Measurements from ENCODE around the gene CRYBA1.
A peak's percentile ranks its signal among the peaks of the same experiment; 100 is the strongest.

The CRYBA1 gene

GRCh38 chr17:29235904-29236303 lies 10.8 kb upstream of the CRYBA1 start:
- H3K27ac ChIP-seq, result no peak overlapping the region
- DNase-seq (ENCODE audit: low read depth, low spot score), result no peak

DNA sequence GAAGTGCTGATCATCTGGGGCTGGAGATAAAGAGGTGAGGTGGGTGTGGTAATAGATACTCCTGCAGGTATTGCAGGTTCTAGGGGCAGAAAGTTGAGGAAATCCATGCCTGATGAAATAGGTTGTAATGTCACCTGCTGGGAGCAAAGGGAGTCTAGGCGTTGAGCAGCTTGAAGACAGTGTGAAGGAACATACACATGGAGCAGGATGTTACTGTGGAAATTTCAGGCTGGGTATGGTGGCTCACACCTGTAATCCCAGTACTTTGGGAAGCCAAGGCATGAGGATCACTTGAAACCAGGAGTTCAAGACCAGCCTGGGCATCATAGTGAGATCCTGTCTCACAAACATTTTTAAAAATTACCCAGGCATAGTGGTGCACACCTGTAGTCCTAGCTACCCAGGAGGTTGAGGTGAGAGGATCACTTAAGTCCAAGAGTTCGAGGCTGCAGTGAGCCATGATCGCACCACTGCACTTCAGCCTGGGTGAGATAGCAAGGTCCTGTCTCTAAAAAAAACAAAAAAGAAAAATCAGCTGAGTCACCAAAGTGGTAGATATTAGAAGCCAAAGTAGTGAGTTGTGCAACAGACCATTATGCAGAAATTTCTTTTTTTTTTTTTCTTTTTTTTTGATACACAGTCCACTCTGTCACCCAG lies 9.1 kb upstream of the CRYBA1 start:
- DNase-seq (ENCODE audit: low read depth, low spot score), result no peak
- H3K27ac ChIP-seq, result peak overlapping the region; percentile 56

DNA sequence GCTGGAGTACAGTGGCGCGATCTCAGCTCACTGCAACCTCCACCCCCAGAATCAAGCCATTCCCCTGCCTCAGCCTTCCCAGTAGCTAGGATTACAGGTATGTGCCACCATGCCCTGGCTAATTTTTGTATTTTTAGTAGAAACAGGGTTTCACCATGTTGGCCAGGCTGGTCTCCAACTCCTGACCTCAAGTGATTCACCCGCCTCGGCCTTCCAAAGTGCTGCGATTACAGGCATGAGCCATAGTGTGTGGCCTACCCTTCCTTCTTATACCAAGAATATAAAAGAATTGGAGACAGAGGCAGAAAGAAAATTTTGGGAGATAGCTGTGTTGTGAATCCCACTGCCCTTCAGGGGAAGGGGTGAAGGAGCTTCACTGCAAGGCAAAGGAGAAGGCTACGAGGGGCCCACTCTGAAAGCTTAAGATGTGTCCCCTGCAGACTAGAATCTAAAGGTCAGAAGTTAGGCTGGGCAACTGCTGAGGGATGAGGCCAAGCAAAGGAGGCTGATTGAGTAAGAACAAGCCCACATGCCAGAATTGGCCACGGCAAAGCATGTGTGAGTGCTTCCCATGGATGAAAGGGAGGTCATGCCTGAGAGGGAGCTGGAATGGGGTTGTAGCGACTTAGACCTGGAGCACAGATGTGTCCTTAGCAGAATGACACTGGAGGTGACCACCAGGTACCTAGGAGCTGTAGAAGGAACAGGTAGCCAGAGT lies 8.4 kb upstream of the CRYBA1 start:
- no peak for DNase-seq (ENCODE audit: low read depth, low spot score)
- H3K27ac ChIP-seq, result peak overlapping the region; percentile 56

- peak overlapping the region; percentile 92 for H3K27ac ChIP-seq
- DNase-seq (ENCODE audit: low read depth, low spot score), result no peak
Measured at GRCh38 chr17:29240477-29240876, 6.2 kb upstream of the CRYBA1 start.

- H3K27ac ChIP-seq, result peak overlapping the region; percentile 92
- DNase-seq (ENCODE audit: low read depth, low spot score), result peak; percentile 89
Measured at GRCh38 chr17:29240968-29241963, 5.4 kb upstream of the CRYBA1 start.

DNA sequence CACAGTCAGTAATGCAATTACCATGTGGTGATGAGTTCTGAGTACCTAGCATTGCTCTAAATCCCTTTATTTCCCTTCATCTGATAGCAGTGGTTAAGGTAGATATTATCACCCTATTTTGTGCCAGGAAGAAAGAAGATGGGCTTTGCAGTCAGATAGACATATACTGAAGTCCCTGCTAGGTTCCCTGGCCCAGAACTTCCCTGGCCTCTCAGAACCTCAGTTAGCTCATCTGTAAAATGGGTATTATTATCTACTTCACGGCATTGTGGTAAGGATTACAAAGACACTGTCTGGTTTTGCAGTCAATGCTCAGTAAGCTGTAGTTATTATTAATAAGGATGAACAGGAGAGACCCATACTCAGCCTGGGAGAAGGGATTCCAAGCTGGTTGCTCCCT lies 4.6 kb upstream of the CRYBA1 start:
- H3K27ac ChIP-seq, result no peak overlapping the region
- DNase-seq (ENCODE audit: low read depth, low spot score), result no peak

GRCh38 chr17:29242790-29243189 lies 3.9 kb upstream of the CRYBA1 start:
- DNase-seq (ENCODE audit: low read depth, low spot score), result no peak
- no peak overlapping the region for H3K27ac ChIP-seq

DNA sequence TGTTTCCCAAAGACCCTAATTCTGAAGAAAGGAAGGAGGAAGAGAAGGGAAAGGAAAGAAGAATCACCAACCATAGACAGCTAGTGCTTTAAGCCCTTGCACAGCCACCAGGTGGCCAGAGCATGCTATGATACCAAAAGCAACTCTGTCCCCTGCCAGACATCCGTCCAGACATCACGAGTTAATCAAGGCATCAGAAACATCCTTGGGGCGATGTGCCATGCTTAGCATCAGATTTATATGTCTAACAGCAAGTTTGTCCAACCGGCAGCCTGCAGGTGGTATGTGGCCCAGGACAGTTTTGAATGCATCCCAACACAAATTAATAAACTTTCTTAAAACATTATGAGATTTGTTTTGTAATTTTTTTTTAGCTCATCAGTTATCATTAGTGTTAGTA lies 2.9 kb upstream of the CRYBA1 start:
- DNase-seq (ENCODE audit: low read depth, low spot score), result no peak
- H3K27ac ChIP-seq, result no peak overlapping the region

DNA sequence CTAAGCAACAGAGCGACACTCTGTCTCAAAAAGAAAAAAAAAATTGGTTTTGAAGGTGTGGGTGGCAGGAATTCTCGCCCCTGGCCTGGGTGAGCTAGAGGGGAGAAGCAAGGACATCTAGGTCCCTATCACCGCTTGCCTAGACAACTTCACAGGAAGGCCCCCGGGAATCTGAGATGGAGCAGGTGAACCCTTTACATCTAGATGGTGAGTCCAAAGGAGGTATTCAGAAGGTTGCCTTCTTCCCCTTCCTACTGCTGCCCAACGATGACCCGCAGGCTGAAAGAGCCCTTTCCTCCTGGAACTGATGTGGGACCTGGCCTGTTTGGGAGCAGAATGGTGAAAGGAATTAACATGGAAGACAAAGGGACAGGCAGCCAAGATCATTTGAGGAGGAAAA lies 1.3 kb upstream of the CRYBA1 start:
- no peak for DNase-seq (ENCODE audit: low read depth, low spot score)
- no peak overlapping the region for H3K27ac ChIP-seq

- no peak overlapping the region for H3K27ac ChIP-seq
- no peak for DNase-seq (ENCODE audit: low read depth, low spot score)
Measured at GRCh38 chr17:29247219-29247618, 560 bp downstream of the CRYBA1 start.

GRCh38 chr17:29248845-29249244 lies 2.2 kb downstream of the CRYBA1 start:
- no peak overlapping the region for H3K27ac ChIP-seq

GRCh38 chr17:29250666-29251065 lies 4.0 kb downstream of the CRYBA1 start:
- H3K27ac ChIP-seq, result no peak overlapping the region
- DNase-seq (ENCODE audit: low read depth, low spot score), result no peak

More at GRCh38 chr17:29248845-29249244, 2.2 kb downstream of the CRYBA1 start:
- DNase-seq (ENCODE audit: low read depth, low spot score), result no peak

- no peak overlapping the region for H3K27ac ChIP-seq
- DNase-seq (ENCODE audit: low read depth, low spot score), result no peak
Measured at GRCh38 chr17:29251184-29251583, 4.5 kb downstream of the CRYBA1 start.

GRCh38 chr17:29252101-29252791 lies 5.6 kb downstream of the CRYBA1 start:
- DNase-seq (ENCODE audit: low read depth, low spot score), result no peak
- H3K27ac ChIP-seq, result peak overlapping the region; percentile 3

DNA sequence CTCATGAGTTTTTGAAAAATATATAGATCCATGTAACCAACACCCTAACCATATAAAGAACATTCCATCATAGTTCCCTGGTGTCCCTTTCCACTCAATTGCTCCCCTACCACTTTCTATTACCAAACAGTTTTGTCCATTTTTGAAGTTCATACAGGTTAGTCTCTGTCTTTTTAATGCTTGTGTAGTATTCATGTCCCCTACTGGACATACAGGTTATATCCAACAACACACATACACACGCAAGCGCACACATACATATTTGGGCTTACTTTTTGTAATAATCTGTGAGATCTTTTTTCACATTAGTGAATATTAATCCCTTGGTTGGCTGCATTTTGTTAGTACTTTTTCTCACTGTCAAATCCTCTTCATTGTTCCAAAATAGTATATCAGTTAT lies 6.4 kb downstream of the CRYBA1 start:
- DNase-seq (ENCODE audit: low read depth, low spot score), result no peak
- H3K27ac ChIP-seq, result peak overlapping the region; percentile 3

- no peak for DNase-seq (ENCODE audit: low read depth, low spot score)
- H3K27ac ChIP-seq, result peak overlapping the region; percentile 15
Measured at GRCh38 chr17:29255926-29256522, 9.4 kb downstream of the CRYBA1 start.

GRCh38 chr17:29256735-29257466 lies 10.2 kb downstream of the CRYBA1 start:
- no peak overlapping the region for H3K27ac ChIP-seq
- DNase-seq (ENCODE audit: low read depth, low spot score), result no peak

GRCh38 chr17:29257756-29258155 lies 11.1 kb downstream of the CRYBA1 start:
- no peak overlapping the region for H3K27ac ChIP-seq
- no peak for DNase-seq (ENCODE audit: low read depth, low spot score)

GRCh38 chr17:29263916-29264315 lies 17.3 kb downstream of the CRYBA1 start:
- H3K27ac ChIP-seq, result no peak overlapping the region
- DNase-seq (ENCODE audit: low read depth, low spot score), result no peak

All from epithelial cell of prostate (primary cell).